Esophagus squamous epithelium (tissue), 5 donors: ENCODE measurements around the gene GFRA1. TPM values are rescaled to one million over a fixed set of nuclear protein-coding genes. Genes with fewer than 3 reads are reported as not detected.
"Not testable (repeated sequence)": the region's sequence is repeated elsewhere in the genome, so short reads cannot be mapped to it uniquely, and the experiment has no call there.

Experiments
- DNase-seq: peaks from one replicate; lab custom pipeline; 2025; lab: John Stamatoyannopoulos, UW
- H3K27ac ChIP-seq, 4 donors: fragments of 200-600 bp; sonication (generic); one replicate each; pipeline ENCODE4 v1.5.1; 2016 to 2019; ENCODE audit warnings: mild to moderate bottlenecking in 1 of 4
- H3K27me3 ChIP-seq, 4 donors: fragments of 200-600 bp; sonication (generic); 1 replicate in 3 of 4; 2 replicates in 1 of 4; pipeline versions ENCODE4 v1.5.1 to v1.6.0; 2017 to 2021; ENCODE audit warnings: antibody characterized with exemption in 1 of 4
- H3K36me3 ChIP-seq, 3 donors: fragments of 200-600 bp; sonication (generic); one replicate each; pipeline ENCODE4 v1.5.1; 2016 to 2019
- H3K4me1 ChIP-seq, 3 donors: fragments of 200-600 bp; sonication (generic); one replicate each; pipeline ENCODE4 v1.5.1; 2017 to 2019
- H3K4me3 ChIP-seq, 4 donors: fragments of 200-600 bp; sonication (generic); 1 replicate in 3 of 4; 2 replicates in 1 of 4; pipeline ENCODE4 v1.5.1; 2016 to 2019; ENCODE audit warnings: mild to moderate bottlenecking in 2 of 4, moderate library complexity in 1 of 4
- H3K9me3 ChIP-seq, 3 donors: fragments of 200-600 bp; sonication (generic); one replicate each; pipeline ENCODE4 v1.5.1; 2016 to 2019
- POLR2A ChIP-seq, 4 donors: fragments of 450-650 bp; IDR thresholded peaks; one replicate each; pipeline ENCODE4 v1.6.1; 2017; ENCODE audit warnings: antibody characterized with exemption in 4 of 4, mild to moderate bottlenecking in 4 of 4, moderate library complexity in 3 of 4
- WGBS, 2 donors: methylation state at CpG; one replicate each; pipeline ENCODE4 v1.1.5; 2018; 5-methylcytosine and 5-hydroxymethylcytosine counted together
- intact Hi-C: fragments of 100-400 bp; cut with DNase I; formaldehyde crosslinking; loops from one replicate; pipeline ENCODE4 v1.15.0; 2022
- total RNA-seq, 4 donors: library from RNA; depleted of rRNA; stranded (reverse); fragments of >200 nt; gene quantifications; one replicate each; pipeline ENCODE4 v1.1.0, GENCODE V29; 2016
- TF ChIP-seq, protein P1 (sequence below), 6 experiments: fragments of 450-650 bp in 4 of 6; fragments of 200-600 bp in 2 of 6; sonication (generic) in 2 of 6; IDR thresholded peaks; one replicate each; pipeline ENCODE4 v1.5.1; 2016 to 2019; ENCODE audit warnings: antibody characterized with exemption in 6 of 6, mild to moderate bottlenecking in 4 of 6, moderate library complexity in 4 of 6
- donor health status: DM: yes; HTN: yes; CAD: no.

Gene GFRA1
- total RNA-seq, 4 donors from 2014 or later, result 1.0 to 79.9 (median 4.2) TPM

- intact Hi-C loops, result no loop called here
- Histone ChIP-seq H3K27me3 (no peaks in the 10 kb centered on the region), H3K9me3 (no peaks in the 10 kb centered on the region), H3K27ac (no peak overlapping the region), H3K4me3 (no peak overlapping the region), H3K4me1 (peaks cover 0 to 5% (median 0%) of the 10 kb centered on the region in 3 donors), H3K36me3 (no peaks in the 10 kb centered on the region)
- no peak for DNase-seq
- 61 to 69% methylated on average over 8 of the region's 8 CpGs for WGBS, 2 donors
- TF ChIP-seq, protein P1, sequence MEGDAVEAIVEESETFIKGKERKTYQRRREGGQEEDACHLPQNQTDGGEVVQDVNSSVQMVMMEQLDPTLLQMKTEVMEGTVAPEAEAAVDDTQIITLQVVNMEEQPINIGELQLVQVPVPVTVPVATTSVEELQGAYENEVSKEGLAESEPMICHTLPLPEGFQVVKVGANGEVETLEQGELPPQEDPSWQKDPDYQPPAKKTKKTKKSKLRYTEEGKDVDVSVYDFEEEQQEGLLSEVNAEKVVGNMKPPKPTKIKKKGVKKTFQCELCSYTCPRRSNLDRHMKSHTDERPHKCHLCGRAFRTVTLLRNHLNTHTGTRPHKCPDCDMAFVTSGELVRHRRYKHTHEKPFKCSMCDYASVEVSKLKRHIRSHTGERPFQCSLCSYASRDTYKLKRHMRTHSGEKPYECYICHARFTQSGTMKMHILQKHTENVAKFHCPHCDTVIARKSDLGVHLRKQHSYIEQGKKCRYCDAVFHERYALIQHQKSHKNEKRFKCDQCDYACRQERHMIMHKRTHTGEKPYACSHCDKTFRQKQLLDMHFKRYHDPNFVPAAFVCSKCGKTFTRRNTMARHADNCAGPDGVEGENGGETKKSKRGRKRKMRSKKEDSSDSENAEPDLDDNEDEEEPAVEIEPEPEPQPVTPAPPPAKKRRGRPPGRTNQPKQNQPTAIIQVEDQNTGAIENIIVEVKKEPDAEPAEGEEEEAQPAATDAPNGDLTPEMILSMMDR (IDR thresholded peaks at IDR 0.05), result no peak
- no peak for TF ChIP-seq POLR2A (IDR thresholded peaks at IDR 0.05)
Observed at GRCh38 chr10:116043861-116044260, 229.1 kb downstream of the GFRA1 start.

DNA sequence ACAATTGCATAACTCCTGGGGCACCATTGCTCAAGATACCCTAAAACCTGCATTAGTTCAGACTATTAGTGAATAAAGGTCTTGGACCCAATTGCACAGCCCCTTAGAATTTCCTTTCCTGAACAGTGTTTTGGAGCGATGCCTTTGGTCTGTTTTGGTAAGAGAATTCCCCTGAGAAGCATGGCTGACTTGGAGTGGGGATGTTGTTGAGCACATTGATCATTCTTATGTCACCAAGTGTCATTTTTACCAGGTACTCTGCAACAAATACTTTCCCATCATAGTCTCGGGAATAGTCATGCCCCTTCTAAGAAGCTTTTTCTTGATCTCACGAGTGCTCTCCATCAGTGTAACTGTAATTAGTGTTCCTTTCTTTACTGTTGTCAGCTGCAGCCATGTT is 229.7 kb downstream of the GFRA1 start:
- no peak overlapping the region for H3K27ac ChIP-seq
- no peaks in the 10 kb centered on the region for H3K27me3 ChIP-seq
- WGBS, 2 donors, result 66 to 67% methylated on average over 3 of the region's 3 CpGs
- no peak for DNase-seq
- intact Hi-C loops, result no loop called here
- peaks cover 0 to 5% (median 0%) of the 10 kb centered on the region in 3 donors for H3K4me1 ChIP-seq
- no peaks in the 10 kb centered on the region for H3K36me3 ChIP-seq
- no peak for TF ChIP-seq POLR2A (IDR thresholded peaks at IDR 0.05)
- TF ChIP-seq, protein P1 (IDR thresholded peaks at IDR 0.05), result no peak
- H3K4me3 ChIP-seq, result no peak overlapping the region
- no peaks in the 10 kb centered on the region for H3K9me3 ChIP-seq

DNA sequence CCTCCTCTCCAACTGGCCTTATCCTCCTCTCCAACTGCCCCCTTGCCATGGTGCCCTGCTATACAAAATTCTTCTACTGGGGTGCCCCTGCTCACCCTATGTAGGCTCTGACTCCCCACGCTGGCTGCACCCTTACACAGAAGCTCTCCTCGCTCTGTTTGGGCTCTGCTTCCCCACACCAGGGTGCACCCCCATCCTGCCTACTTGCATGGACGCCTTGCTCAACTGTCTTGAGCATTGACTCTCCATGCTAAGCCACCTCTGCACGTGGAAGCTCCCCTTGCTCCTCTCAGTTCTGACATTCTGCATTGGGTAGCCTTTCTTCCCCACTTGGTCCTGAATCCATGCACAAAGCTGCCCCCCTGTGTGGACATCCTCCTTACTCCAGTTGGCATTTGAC is 231.1 kb downstream of the GFRA1 start:
- H3K4me1 ChIP-seq, result peaks cover 0 to 5% (median 0%) of the 10 kb centered on the region in 3 donors
- no peak for DNase-seq
- intact Hi-C loops, result no loop called here
- TF ChIP-seq, protein P1 (IDR thresholded peaks at IDR 0.05), result no peak
- TF ChIP-seq POLR2A (IDR thresholded peaks at IDR 0.05), result no peak
- H3K9me3 ChIP-seq, result no peaks in the 10 kb centered on the region
- no peaks in the 10 kb centered on the region for H3K27me3 ChIP-seq
- 68 to 72% methylated on average over 4 of the region's 4 CpGs for WGBS, 2 donors
- H3K36me3 ChIP-seq, result no peaks in the 10 kb centered on the region
- no peak overlapping the region for H3K4me3 ChIP-seq
- H3K27ac ChIP-seq, result no peak overlapping the region

DNA sequence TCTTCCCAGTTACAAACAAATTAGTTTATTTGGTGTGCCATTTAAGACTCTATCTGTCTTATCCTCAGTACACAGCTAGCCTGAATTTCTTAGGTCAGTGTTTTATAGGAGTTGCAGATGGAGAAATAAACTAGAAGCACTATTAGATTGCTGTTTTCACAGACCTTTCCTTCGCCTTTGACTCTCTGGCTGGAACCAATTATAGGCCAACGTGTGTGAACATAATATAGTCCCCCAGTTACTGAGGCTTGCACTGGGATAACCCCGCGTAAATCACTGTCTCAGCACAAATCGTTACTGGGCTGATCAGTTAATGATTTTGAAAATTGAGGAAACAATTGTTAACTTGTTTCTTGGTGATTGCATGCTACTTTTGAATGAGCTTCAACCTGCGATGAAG is 233.4 kb downstream of the GFRA1 start:
- Histone ChIP-seq H3K4me3 (no peak overlapping the region), H3K9me3 (no peaks in the 10 kb centered on the region), H3K27ac (no peak overlapping the region), H3K4me1 (no peaks in the 10 kb centered on the region), H3K27me3 (no peaks in the 10 kb centered on the region), H3K36me3 (no peaks in the 10 kb centered on the region)
- WGBS, 2 donors, result 84 to 91% methylated on average over 6 of the region's 6 CpGs
- intact Hi-C loops, result no loop called here
- DNase-seq, result no peak
- TF ChIP-seq POLR2A (IDR thresholded peaks at IDR 0.05), result no peak
- TF ChIP-seq, protein P1 (IDR thresholded peaks at IDR 0.05), result no peak

- no peak for TF ChIP-seq POLR2A (IDR thresholded peaks at IDR 0.05)
- TF ChIP-seq, protein P1 (IDR thresholded peaks at IDR 0.05), result no peak
- DNase-seq, result no peak
- Histone ChIP-seq H3K27me3 (no peaks in the 10 kb centered on the region), H3K4me1 (no peaks in the 10 kb centered on the region), H3K4me3 (no peak overlapping the region), H3K9me3 (no peaks in the 10 kb centered on the region), H3K36me3 (no peaks in the 10 kb centered on the region), H3K27ac (no peak overlapping the region)
- 26 to 42% methylated on average over 3 of the region's 3 CpGs for WGBS, 2 donors
- intact Hi-C loops, result no loop called here
Observed at GRCh38 chr10:116038259-116038658, 234.7 kb downstream of the GFRA1 start.

GRCh38 chr10:116035406-116035805 is 237.6 kb downstream of the GFRA1 start:
- DNase-seq, H3K27me3 ChIP-seq, H3K4me3 ChIP-seq, H3K4me1 ChIP-seq, H3K36me3 ChIP-seq, intact Hi-C loops, H3K27ac ChIP-seq, H3K9me3 ChIP-seq: not testable (repeated sequence)
